NCI-H2081 treated with DMSO at 0.1 percent for 48 hours (cell line): ENCODE measurements around the gene ABHD18.
"Not testable (repeated sequence)": the region's sequence is repeated elsewhere in the genome, so short reads cannot be mapped to it uniquely, and the experiment has no call there.

Experiments used
- DNase-seq: peaks from one replicate; lab custom pipeline; 2025; lab: John Stamatoyannopoulos, UW

Gene ABHD18

GRCh38 chr4:127965062-127965802 lies at the start of gene ABHD18, which contains the start of gene MFSD8:
Gene ABHD18 (plus strand): TSS chr4:127965406. CDS start chr4:127982956, 17,550 bp downstream.
Gene MFSD8 (minus strand): TSS chr4:127965173. CDS start chr4:127965133, 40 bp downstream.
- DNase-seq: peak; percentile 80

- DNase-seq: no peak
Measured at GRCh38 chr4:127916512-127916911, 48.7 kb upstream of the ABHD18 start.

GRCh38 chr4:127917151-127917550 lies 48.1 kb upstream of the ABHD18 start:
- no peak for DNase-seq

- DNase-seq: no peak
Measured at GRCh38 chr4:127920521-127920920, 44.7 kb upstream of the ABHD18 start.

DNA sequence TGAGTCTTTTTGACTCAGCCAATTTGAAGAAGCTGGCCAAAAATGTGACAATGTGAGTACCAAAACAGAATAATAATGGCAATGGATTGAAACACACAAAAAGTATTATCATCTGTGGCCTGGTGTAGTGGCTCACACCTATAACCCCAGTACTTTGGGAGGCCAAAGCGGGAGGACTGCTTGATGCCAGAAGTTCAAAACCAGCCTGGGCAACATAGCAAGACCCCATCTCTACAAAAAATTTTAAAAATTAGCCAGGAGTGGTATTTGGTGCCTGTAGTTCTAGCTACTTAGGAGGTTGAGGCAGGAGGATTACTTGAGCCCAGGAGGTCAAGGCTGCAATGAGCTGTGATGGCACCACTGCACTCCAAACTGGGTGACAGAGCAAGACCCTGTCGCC lies 43.0 kb upstream of the ABHD18 start:
- no peak for DNase-seq

- not testable (repeated sequence) for DNase-seq
Measured at GRCh38 chr4:127925720-127926119, 39.5 kb upstream of the ABHD18 start.

DNA sequence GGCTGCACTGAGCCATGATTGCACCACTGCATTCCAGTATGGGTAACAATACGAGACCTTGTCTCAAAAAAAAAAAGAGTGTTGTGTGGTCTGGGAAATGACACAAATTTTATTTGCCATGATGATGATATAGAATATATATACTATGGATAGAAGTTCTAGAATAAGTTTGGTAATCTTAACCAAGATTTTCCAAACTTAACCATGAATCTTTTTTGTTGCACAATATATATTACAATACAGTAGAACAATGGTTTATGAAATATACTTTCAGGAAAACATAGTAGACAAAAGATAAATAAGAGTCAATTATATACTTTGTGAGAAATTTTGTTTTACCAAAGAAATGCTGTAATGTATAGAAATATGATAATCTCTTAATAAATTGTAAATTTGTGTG lies 35.0 kb upstream of the ABHD18 start:
- DNase-seq: no peak

- DNase-seq: not testable (repeated sequence)
Measured at GRCh38 chr4:127931836-127932235, 33.4 kb upstream of the ABHD18 start.

DNA sequence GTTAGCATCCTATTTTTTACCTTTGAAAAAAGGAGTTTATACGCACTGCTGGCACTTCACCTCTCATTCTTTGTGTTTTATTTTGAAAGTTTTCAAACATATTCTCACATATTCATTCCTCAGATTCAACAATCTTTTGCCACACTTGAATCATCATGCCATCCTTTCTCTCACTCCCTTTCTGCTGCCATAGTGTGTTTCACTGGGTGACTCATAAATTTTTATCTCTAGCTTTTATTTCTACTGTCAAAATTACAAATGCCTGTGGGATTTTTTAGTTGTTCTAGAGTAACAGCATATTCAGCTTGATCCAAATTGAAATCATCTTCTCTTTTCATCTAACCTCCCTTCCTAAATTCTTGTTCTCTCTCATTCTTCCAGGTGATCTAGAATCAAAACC lies 28.2 kb upstream of the ABHD18 start:
- no peak for DNase-seq

- DNase-seq: no peak
Measured at GRCh38 chr4:127957105-127957504, 8.1 kb upstream of the ABHD18 start.

DNA sequence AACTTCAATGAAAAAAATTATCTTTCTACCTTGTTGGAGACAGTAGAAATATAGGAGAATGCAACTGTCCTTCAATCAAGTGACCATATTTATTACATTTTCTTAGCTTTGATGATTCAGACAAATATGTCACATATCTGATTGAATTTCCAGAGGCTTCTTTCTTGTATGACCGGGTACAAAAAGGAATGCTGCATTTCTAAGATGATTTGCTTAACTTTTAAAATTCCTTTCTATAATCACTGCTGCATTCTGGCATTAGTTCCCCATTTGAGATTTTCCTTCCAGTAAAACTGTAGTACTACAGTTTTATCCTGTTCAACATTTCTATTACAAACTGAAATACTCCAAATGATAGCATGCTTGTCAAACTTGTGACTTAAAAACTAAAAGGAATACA lies 5.4 kb upstream of the ABHD18 start:
- DNase-seq: no peak

GRCh38 chr4:127963633-127964398 lies 1.4 kb upstream of the ABHD18 start:
- DNase-seq: not testable (repeated sequence)

DNA sequence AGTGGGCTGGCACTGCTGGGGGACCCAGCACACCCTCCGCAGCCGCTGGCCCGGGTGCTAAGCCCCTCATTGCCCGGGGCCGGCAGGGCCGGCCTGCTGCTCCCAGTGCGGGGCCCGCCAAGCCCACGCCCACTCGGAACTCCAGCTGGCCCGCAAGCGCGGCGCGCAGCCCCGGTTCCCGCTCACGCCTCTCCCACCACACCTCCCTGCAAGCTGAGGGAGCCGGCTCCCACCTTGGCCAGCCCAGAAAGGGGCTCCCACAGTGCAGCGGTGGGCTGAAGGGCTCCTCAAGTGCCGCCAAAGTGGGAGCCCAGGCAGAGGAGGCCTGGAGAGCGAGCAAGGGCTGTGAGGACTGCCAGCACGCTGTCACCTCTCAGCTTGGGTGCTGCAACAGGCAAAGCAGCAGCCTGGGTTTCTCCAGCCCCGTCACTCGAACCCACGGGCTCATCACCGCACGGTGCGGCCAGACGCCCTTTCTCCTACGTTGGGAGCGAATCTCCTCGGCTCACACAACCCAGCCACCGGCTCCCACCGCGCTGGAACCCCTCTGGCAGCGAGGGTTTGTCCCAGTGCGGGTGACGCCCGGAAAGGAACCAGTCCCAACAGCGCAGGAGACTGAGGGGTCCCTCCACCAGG lies 662 bp upstream of the ABHD18 start:
- not testable (repeated sequence) for DNase-seq

- DNase-seq: peak; percentile 21
Measured at GRCh38 chr4:127965803-127966175, 583 bp downstream of the ABHD18 start.

DNA sequence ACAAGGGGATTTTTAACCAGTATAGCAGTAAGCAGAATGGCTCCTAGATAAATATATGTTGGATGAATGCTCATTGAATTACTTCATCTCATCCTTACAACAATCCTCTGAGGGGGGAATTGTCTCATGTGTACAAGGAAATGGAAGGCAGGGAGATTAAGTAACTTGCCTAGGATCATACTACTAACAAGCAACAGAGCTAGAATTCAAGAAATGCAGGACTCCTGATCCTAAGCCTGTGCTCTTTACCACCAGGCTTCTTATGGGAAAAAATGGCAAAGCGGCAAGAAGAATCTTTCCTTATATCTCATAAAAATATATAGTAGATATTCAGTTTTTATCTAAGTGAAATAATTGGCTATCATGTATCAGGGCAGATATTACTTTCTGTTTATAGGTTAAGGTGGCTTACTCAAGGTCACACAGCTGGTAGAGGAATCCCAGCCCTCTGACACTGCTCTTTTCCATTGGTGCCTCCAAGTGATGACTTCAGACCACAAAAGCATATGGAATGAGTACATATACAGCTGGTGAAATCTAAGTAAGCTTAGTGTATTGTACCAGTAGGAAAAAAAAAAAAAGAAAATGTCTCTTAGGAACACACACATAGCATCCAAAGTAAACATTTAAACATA lies 2.1 kb downstream of the ABHD18 start:
- no peak for DNase-seq

GRCh38 chr4:127968586-127968985 lies 3.4 kb downstream of the ABHD18 start:
- no peak for DNase-seq

GRCh38 chr4:127970925-127971324 lies 5.7 kb downstream of the ABHD18 start:
- not testable (repeated sequence) for DNase-seq

DNA sequence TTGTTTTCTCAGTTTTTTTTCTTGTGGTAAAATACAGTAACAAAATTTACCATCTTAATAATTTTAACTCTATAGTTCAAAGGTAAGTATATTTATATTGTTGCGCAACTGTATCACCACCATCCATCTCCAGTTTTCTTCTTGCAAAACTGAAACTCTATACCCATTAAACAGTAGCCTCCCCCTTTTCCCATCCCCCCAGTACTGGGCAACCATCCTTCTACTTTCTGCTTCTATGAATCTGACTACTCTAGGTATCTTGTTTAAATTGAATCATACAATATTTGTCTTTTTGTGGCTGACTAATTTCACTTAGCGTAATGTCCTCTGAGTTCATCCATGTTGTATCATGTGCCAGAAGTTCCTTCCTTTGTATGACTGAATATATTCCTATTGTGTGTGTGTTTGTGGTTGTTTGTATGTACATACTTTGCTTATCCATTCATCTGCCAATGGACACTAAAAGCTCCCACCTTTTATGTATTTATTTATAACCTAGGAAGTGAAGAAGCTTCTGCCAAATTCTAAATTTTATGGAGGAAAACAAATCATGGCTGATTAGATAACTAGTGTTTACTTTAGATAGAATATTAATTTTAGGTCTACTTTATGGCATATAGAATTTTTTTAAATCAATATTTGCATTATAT lies 10.0 kb downstream of the ABHD18 start:
- DNase-seq: no peak

DNA sequence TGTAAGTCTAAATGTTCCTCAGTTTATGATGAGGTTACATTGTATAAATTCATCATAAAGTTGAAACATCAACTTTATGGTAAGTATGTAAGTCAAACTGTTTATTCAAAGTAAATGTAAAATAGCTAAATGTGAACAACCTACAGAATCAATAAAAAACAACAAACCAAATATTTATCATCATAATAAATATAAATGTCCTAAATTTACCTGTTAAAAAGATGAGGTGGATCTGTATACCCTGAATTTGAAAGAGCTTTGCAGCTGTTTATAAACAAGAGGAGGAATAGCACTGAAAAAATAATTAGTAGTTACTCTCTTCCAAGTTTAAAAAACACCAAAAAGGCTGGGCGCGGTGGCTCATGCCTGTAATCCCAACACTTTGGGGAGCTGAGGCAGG lies 13.7 kb downstream of the ABHD18 start:
- no peak for DNase-seq

DNA sequence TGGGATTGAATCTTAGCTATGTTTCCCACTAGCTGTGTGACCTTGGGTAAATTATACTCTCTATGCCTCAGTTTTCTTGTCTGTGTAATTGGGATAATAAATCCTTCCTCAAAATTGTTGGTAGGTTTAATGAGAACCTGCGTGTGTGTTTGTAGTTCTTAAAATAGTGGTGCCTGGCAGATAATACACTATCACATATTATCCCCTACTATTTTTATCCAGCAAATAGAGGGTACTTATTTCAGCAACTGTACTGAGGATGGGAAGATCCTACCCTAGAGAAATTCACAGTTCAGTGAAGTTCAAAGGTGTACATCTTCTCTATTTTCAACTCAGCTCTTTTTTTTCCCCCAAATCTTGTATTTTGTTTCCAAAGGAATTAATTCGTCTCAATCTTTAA lies 17.2 kb downstream of the ABHD18 start:
- no peak for DNase-seq

DNA sequence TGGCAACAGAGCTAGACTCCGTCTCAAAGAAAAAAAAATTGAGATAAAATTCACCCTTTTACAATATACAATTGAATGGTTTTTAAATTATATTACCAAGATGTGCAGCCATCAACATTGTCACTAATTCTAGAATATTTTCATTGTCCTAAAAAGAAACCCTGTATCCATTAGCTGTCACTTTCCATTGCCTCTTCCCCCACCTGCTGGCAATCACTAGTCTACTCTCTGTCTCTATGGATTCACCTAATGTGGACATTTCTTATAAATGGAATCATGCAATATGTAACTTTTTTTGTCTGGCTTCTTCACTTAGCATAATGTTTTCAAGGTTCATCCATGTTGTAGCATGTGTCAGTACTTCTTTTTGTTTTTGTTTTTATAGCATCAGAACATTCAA lies 20.8 kb downstream of the ABHD18 start:
- DNase-seq: no peak

DNA sequence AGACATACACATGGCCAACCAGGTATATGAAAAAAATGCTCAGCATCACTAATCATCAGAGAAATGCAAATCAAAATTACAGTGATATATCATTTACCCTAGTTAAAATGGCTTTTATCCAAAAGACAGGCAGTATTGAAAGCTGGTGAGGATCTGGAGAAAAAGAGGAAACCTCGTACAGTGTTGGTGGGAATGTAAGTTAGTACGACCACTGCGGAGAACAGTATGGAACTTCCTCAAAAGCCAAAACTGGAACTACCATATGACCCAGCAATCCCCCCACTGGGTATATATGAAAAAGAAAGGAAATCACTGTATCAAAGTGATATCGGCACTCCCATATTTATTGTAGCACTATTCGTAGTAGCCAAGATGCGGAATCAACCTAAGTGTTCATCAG lies 23.4 kb downstream of the ABHD18 start:
- no peak for DNase-seq
